ENCODE results near the gene PBXIP1. TPM values are rescaled to one million over a fixed set of nuclear protein-coding genes. Genes with fewer than 3 reads are reported as not detected.

Gene PBXIP1
- total and polyA plus RNA-seq, 7 experiments from 2014 or later: 107 to 390 (median 355) TPM

GRCh38 chr1:154925335-154926170 is 30.3 kb downstream of the PBXIP1 start:
- Histone ChIP-seq H3K4me3 (ENCODE audit: low read length) (no peak overlapping the region), H3K27me3 (ENCODE audit: control insufficient read depth in 2 of 2, insufficient read depth in 2 of 2, low read length in 2 of 2) (no peaks in the 10 kb centered on the region), H3K4me1 (ENCODE audit: control insufficient read depth in 2 of 2, insufficient read depth in 2 of 2, low read length in 2 of 2) (no peaks in the 10 kb centered on the region), H3K27ac (ENCODE audit: low read depth, low read length) (no peak overlapping the region), H3K9me3 (ENCODE audit: control insufficient read depth in 2 of 3, low read length in 3 of 3) (no peaks in the 10 kb centered on the region), H3K36me3 (ENCODE audit: control insufficient read depth in 2 of 3, insufficient read depth in 3 of 3, low read length in 3 of 3) (peaks cover 0 to 69% (median 10%) of the 10 kb centered on the region in 3 experiments)
- peak overlapping the region in 1 of 10 donors; percentile 39 for H3K4me3 Mint-ChIP-seq
- peak; percentile 32 for ATAC-seq
- DNase-seq: no peak
- H3K27me3 Mint-ChIP-seq: no peaks in the 10 kb centered on the region
- peak overlapping the region in 2 of 9 donors; percentile 26 to 78 for H3K27ac Mint-ChIP-seq
- ChIA-PET CTCF (no interaction called here), POLR2A (interaction anchor here (1.1 kb wide), 1 partner anchor 30 kb away, joined by 3 read pairs; the partner anchor contains the start of gene PBXIP1)
- intact Hi-C loops (cut with micrococcal nuclease): no loop called here
- no peaks in the 10 kb centered on the region for H3K9me3 Mint-ChIP-seq
- H3K4me1 Mint-ChIP-seq: peaks cover 0 to 15% (median 5%) of the 10 kb centered on the region in 7 donors
- H3K36me3 Mint-ChIP-seq: peaks cover 11 to 57% (median 20%) of the 10 kb centered on the region in 5 donors

GRCh38 chr1:154923695-154924094 is 32.2 kb downstream of the PBXIP1 start:
- POLR2A ChIA-PET: no interaction called here
- peak overlapping the region in 1 of 9 donors; percentile 15 for H3K27ac Mint-ChIP-seq
- H3K27me3 Mint-ChIP-seq: no peaks in the 10 kb centered on the region
- peaks cover 11 to 47% (median 20%) of the 10 kb centered on the region in 5 donors for H3K36me3 Mint-ChIP-seq
- peaks cover 0 to 15% (median 5%) of the 10 kb centered on the region in 7 donors for H3K4me1 Mint-ChIP-seq
- no peak overlapping the region for H3K4me3 Mint-ChIP-seq
- no peaks in the 10 kb centered on the region for H3K9me3 ChIP-seq (ENCODE audit: control insufficient read depth in 2 of 3, low read length in 3 of 3)
- H3K4me3 ChIP-seq (ENCODE audit: low read length): no peak overlapping the region
- DNase-seq (no peak), ATAC-seq (no peak)
- intact Hi-C loops (cut with micrococcal nuclease): no loop called here
- H3K9me3 Mint-ChIP-seq: no peaks in the 10 kb centered on the region
- H3K27ac ChIP-seq (ENCODE audit: low read depth, low read length): no peak overlapping the region
- peaks cover 0 to 55% (median 6%) of the 10 kb centered on the region in 3 experiments for H3K36me3 ChIP-seq (ENCODE audit: control insufficient read depth in 2 of 3, insufficient read depth in 3 of 3, low read length in 3 of 3)
- CTCF ChIA-PET: no interaction called here
- H3K4me1 ChIP-seq (ENCODE audit: control insufficient read depth in 2 of 2, insufficient read depth in 2 of 2, low read length in 2 of 2): no peaks in the 10 kb centered on the region
- no peaks in the 10 kb centered on the region for H3K27me3 ChIP-seq (ENCODE audit: control insufficient read depth in 2 of 2, insufficient read depth in 2 of 2, low read length in 2 of 2)

- CTCF ChIA-PET: interaction anchor here (0.9 kb wide), 1 partner anchor 150 kb away, joined by 3 read pairs; no protein-coding TSS in a partner anchor
- POLR2A ChIA-PET: interaction anchor here (0.7 kb wide), 1 partner anchor 235 kb away, joined by 3 read pairs; no protein-coding TSS in a partner anchor
- H3K27me3 ChIP-seq (ENCODE audit: control insufficient read depth in 2 of 2, insufficient read depth in 2 of 2, low read length in 2 of 2): no peaks in the 10 kb centered on the region
- H3K4me3 ChIP-seq (ENCODE audit: low read length): no peak overlapping the region
- H3K27me3 Mint-ChIP-seq: peaks cover 0 to 6% (median 0%) of the 10 kb centered on the region in 5 donors
- peaks cover 0 to 10% (median 0%) of the 10 kb centered on the region in 11 donors for H3K9me3 Mint-ChIP-seq
- peaks cover 4 to 18% (median 17%) of the 10 kb centered on the region in 5 donors for H3K36me3 Mint-ChIP-seq
- intact Hi-C loops (cut with micrococcal nuclease): no loop called here
- no peaks in the 10 kb centered on the region for H3K36me3 ChIP-seq (ENCODE audit: control insufficient read depth in 2 of 3, insufficient read depth in 3 of 3, low read length in 3 of 3)
- H3K27ac Mint-ChIP-seq: peak overlapping the region in 1 of 9 donors; percentile 70
- peaks cover 0 to 3% (median 0%) of the 10 kb centered on the region in 3 experiments for H3K9me3 ChIP-seq (ENCODE audit: control insufficient read depth in 2 of 3, low read length in 3 of 3)
- H3K4me1 ChIP-seq (ENCODE audit: control insufficient read depth in 2 of 2, insufficient read depth in 2 of 2, low read length in 2 of 2): no peaks in the 10 kb centered on the region
- no peak for DNase-seq
- no peak for ATAC-seq
- H3K4me3 Mint-ChIP-seq: no peak overlapping the region
- H3K4me1 Mint-ChIP-seq: no peaks in the 10 kb centered on the region
- H3K27ac ChIP-seq (ENCODE audit: low read depth, low read length): no peak overlapping the region
Observed at GRCh38 chr1:154913273-154913672, 42.6 kb downstream of the PBXIP1 start.

GRCh38 chr1:154912755-154913154 is 43.1 kb downstream of the PBXIP1 start:
- Histone ChIP-seq H3K27ac (ENCODE audit: low read depth, low read length) (no peak overlapping the region), H3K4me3 (ENCODE audit: low read length) (no peak overlapping the region), H3K9me3 (ENCODE audit: control insufficient read depth in 2 of 3, low read length in 3 of 3) (peaks cover 0 to 3% (median 0%) of the 10 kb centered on the region in 3 experiments), H3K27me3 (ENCODE audit: control insufficient read depth in 2 of 2, insufficient read depth in 2 of 2, low read length in 2 of 2) (no peaks in the 10 kb centered on the region), H3K4me1 (ENCODE audit: control insufficient read depth in 2 of 2, insufficient read depth in 2 of 2, low read length in 2 of 2) (no peaks in the 10 kb centered on the region), H3K36me3 (ENCODE audit: control insufficient read depth in 2 of 3, insufficient read depth in 3 of 3, low read length in 3 of 3) (no peaks in the 10 kb centered on the region)
- Mint-ChIP-seq H3K4me1 (no peaks in the 10 kb centered on the region), H3K36me3 (peaks cover 4 to 17% (median 16%) of the 10 kb centered on the region in 5 donors), H3K27ac (no peak overlapping the region), H3K9me3 (peaks cover 0 to 10% (median 0%) of the 10 kb centered on the region in 11 donors), H3K27me3 (peaks cover 0 to 6% (median 0%) of the 10 kb centered on the region in 5 donors), H3K4me3 (no peak overlapping the region)
- ATAC-seq (no peak), DNase-seq (no peak)
- intact Hi-C loops (cut with micrococcal nuclease): no loop called here
- POLR2A ChIA-PET: interaction anchor here (0.7 kb wide), 1 partner anchor 234 kb away, joined by 3 read pairs; no protein-coding TSS in a partner anchor
- CTCF ChIA-PET: interaction anchor here (0.9 kb wide), 1 partner anchor 150 kb away, joined by 3 read pairs; no protein-coding TSS in a partner anchor

GRCh38 chr1:154911691-154912550 is 44.0 kb downstream of the PBXIP1 start:
- no peaks in the 10 kb centered on the region for H3K27me3 ChIP-seq (ENCODE audit: control insufficient read depth in 2 of 2, insufficient read depth in 2 of 2, low read length in 2 of 2)
- H3K27ac Mint-ChIP-seq: no peak overlapping the region
- H3K4me3 ChIP-seq (ENCODE audit: low read length): no peak overlapping the region
- peaks cover 4 to 16% (median 15%) of the 10 kb centered on the region in 5 donors for H3K36me3 Mint-ChIP-seq
- no peak overlapping the region for H3K4me3 Mint-ChIP-seq
- no peak for DNase-seq
- H3K9me3 ChIP-seq (ENCODE audit: control insufficient read depth in 2 of 3, low read length in 3 of 3): peaks cover 0 to 3% (median 0%) of the 10 kb centered on the region in 3 experiments
- no peaks in the 10 kb centered on the region for H3K4me1 Mint-ChIP-seq
- peaks cover 0 to 8% (median 0%) of the 10 kb centered on the region in 11 donors for H3K9me3 Mint-ChIP-seq
- no peaks in the 10 kb centered on the region for H3K36me3 ChIP-seq (ENCODE audit: control insufficient read depth in 2 of 3, insufficient read depth in 3 of 3, low read length in 3 of 3)
- ATAC-seq: no peak
- peaks cover 0 to 6% (median 0%) of the 10 kb centered on the region in 5 donors for H3K27me3 Mint-ChIP-seq
- H3K27ac ChIP-seq (ENCODE audit: low read depth, low read length): no peak overlapping the region
- ChIA-PET POLR2A (no interaction called here), CTCF (no interaction called here)
- intact Hi-C loops (cut with micrococcal nuclease): no loop called here
- H3K4me1 ChIP-seq (ENCODE audit: control insufficient read depth in 2 of 2, insufficient read depth in 2 of 2, low read length in 2 of 2): no peaks in the 10 kb centered on the region

GRCh38 chr1:154910851-154911250 is 45.0 kb downstream of the PBXIP1 start:
- H3K9me3 ChIP-seq (ENCODE audit: control insufficient read depth in 2 of 3, low read length in 3 of 3): no peaks in the 10 kb centered on the region
- no peaks in the 10 kb centered on the region for H3K36me3 ChIP-seq (ENCODE audit: control insufficient read depth in 2 of 3, insufficient read depth in 3 of 3, low read length in 3 of 3)
- H3K27ac Mint-ChIP-seq: no peak overlapping the region
- no peaks in the 10 kb centered on the region for H3K4me1 Mint-ChIP-seq
- H3K4me3 Mint-ChIP-seq: no peak overlapping the region
- H3K27me3 Mint-ChIP-seq: peaks cover 0 to 6% (median 0%) of the 10 kb centered on the region in 5 donors
- no peak overlapping the region for H3K27ac ChIP-seq (ENCODE audit: low read depth, low read length)
- H3K9me3 Mint-ChIP-seq: no peaks in the 10 kb centered on the region
- ChIA-PET POLR2A (interaction anchor here (0.6 kb wide), 1 partner anchor 535 kb away, joined by 4 read pairs; no protein-coding TSS in a partner anchor), CTCF (interaction anchor here (1.2 kb wide), 1 partner anchor 33 kb away, joined by 7 read pairs; no protein-coding TSS in a partner anchor)
- H3K27me3 ChIP-seq (ENCODE audit: control insufficient read depth in 2 of 2, insufficient read depth in 2 of 2, low read length in 2 of 2): no peaks in the 10 kb centered on the region
- H3K36me3 Mint-ChIP-seq: peaks cover 0 to 8% (median 5%) of the 10 kb centered on the region in 5 donors
- no peak for ATAC-seq
- no peak overlapping the region for H3K4me3 ChIP-seq (ENCODE audit: low read length)
- no peak for DNase-seq
- intact Hi-C loops (cut with micrococcal nuclease): no loop called here
- no peaks in the 10 kb centered on the region for H3K4me1 ChIP-seq (ENCODE audit: control insufficient read depth in 2 of 2, insufficient read depth in 2 of 2, low read length in 2 of 2)
